Naive thymus-derived CD8-positive, alpha-beta T cell (primary cell): ENCODE data around the gene VEGFC. TPM values are rescaled to one million over a fixed set of nuclear protein-coding genes. Genes with fewer than 3 reads are reported as not detected.

Experiments used
- ATAC-seq, 2 donors: fragments of 150-1000 bp; cut with Tn5 transposase in 1 of 2; sonication (Bioruptor Pico), chemical (Tn5 transposase) in 1 of 2; 1 replicate in 1 of 2; 2 replicates in 1 of 2; pipeline ENCODE4 v1.10.0; 2021; ENCODE audit warnings: mild to moderate bottlenecking in 2 of 2, moderate library complexity in 2 of 2
- POLR2A ChIA-PET: fragments of 350-600 bp; sonication (Branson Sonifier 250); formaldehyde crosslinking; loops from one replicate; lab custom pipeline; 2021; ENCODE audit warnings: antibody characterized with exemption; lab: Charles Lee
- DNase-seq, 10 donors: peaks; one replicate each; pipeline versions ENCODE4 v3.0.0 to v3.0.0-alpha.2; 2020 to 2022
- H3K27ac Mint-ChIP-seq, 10 donors: one replicate each; pipeline ENCODE4 v1.8.0; 2020 to 2022; ENCODE audit warnings: mild to moderate bottlenecking in 10 of 10, mixed read lengths in 10 of 10, moderate library complexity in 4 of 10, inconsistent platforms in 1 of 10
- H3K27me3 Mint-ChIP-seq, 5 donors: one replicate each; pipeline ENCODE4 v1.8.0; 2021 to 2022; ENCODE audit warnings: mixed read lengths in 5 of 5
- H3K36me3 Mint-ChIP-seq, 3 donors: one replicate each; pipeline ENCODE4 v1.8.0; 2020 to 2022; ENCODE audit warnings: mixed read lengths in 3 of 3, mild to moderate bottlenecking in 2 of 3, inconsistent platforms in 1 of 3
- H3K4me1 Mint-ChIP-seq, 4 donors: one replicate each; pipeline ENCODE4 v1.8.0; 2021 to 2022; ENCODE audit warnings: mixed read lengths in 4 of 4
- H3K4me3 Mint-ChIP-seq, 10 donors: one replicate each; pipeline ENCODE4 v1.8.0; 2020 to 2022; ENCODE audit warnings: mild to moderate bottlenecking in 10 of 10, mixed read lengths in 10 of 10, moderate library complexity in 6 of 10, inconsistent platforms in 1 of 10
- H3K9me3 Mint-ChIP-seq, 9 donors: one replicate each; pipeline ENCODE4 v1.8.0; 2020 to 2022; ENCODE audit warnings: mixed read lengths in 9 of 9, mild to moderate bottlenecking in 3 of 9, inconsistent platforms in 1 of 9, moderate library complexity in 1 of 9
- polyA plus RNA-seq, 3 donors: library from polyadenylated mRNA; unstranded; fragments of 300-500 nt; fragmentation: Illumina TruSeq; gene quantifications; one replicate each; pipeline ENCODE4 v1.2.3, GENCODE V29; 2021
- total RNA-seq, 8 experiments: library from RNA in 2 of 8; stranded (reverse) in 2 of 8; gene quantifications; one replicate each; pipeline ENCODE4 v1.2.3 and lab custom pipeline; 2021 to 2026

Gene VEGFC
- total and polyA plus RNA-seq, 5 experiments from 2014 or later, result not detected

- Mint-ChIP-seq H3K27ac (no peak overlapping the region), H3K27me3 (no peaks in the 10 kb centered on the region), H3K4me3 (no peak overlapping the region), H3K9me3 (peaks cover 0 to 5% (median 0%) of the 10 kb centered on the region in 9 donors), H3K36me3 (no peaks in the 10 kb centered on the region), H3K4me1 (no peaks in the 10 kb centered on the region)
- POLR2A ChIA-PET, result no interaction called here
- DNase-seq (no peak), ATAC-seq (no peak)
Measured at GRCh38 chr4:176817204-176817603, 24.5 kb upstream of the VEGFC start.

DNA sequence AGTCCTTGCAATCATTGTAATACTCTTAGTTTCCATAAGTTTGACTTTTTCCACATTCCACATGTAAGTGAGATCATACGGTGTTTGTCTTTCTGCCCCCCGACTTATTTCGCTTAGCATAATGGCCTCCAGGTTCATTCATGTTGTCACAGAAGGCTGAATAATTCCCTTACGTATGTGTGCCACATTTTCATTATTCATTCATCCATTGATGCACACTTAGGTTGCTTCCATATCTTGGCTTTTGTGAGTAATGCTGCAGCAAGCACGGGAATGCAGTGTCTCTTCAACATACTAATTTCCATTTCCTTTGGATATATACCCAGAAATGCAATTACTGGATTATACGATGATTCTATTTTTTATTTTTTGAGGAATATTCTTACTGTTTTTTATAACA lies 22.0 kb upstream of the VEGFC start:
- ATAC-seq (no peak), DNase-seq (no peak)
- Mint-ChIP-seq H3K4me3 (no peak overlapping the region), H3K9me3 (peaks cover 0 to 7% (median 0%) of the 10 kb centered on the region in 9 donors), H3K36me3 (no peaks in the 10 kb centered on the region), H3K4me1 (no peaks in the 10 kb centered on the region), H3K27ac (no peak overlapping the region), H3K27me3 (no peaks in the 10 kb centered on the region)
- POLR2A ChIA-PET, result no interaction called here

GRCh38 chr4:176810481-176811249 lies 17.9 kb upstream of the VEGFC start:
- DNase-seq (no peak), ATAC-seq (no peak)
- H3K27me3 Mint-ChIP-seq, result peaks cover 0 to 6% (median 0%) of the 10 kb centered on the region in 5 donors
- H3K4me1 Mint-ChIP-seq, result no peaks in the 10 kb centered on the region
- no peak overlapping the region for H3K4me3 Mint-ChIP-seq
- H3K36me3 Mint-ChIP-seq, result peaks cover 0 to 10% (median 0%) of the 10 kb centered on the region in 3 donors
- no peak overlapping the region for H3K27ac Mint-ChIP-seq
- POLR2A ChIA-PET, result no interaction called here
- H3K9me3 Mint-ChIP-seq, result peaks cover 6 to 31% (median 12%) of the 10 kb centered on the region in 9 donors

- H3K4me3 Mint-ChIP-seq, result no peak overlapping the region
- DNase-seq (no peak), ATAC-seq (no peak)
- peaks cover 0 to 10% (median 0%) of the 10 kb centered on the region in 3 donors for H3K36me3 Mint-ChIP-seq
- H3K27me3 Mint-ChIP-seq, result peaks cover 0 to 6% (median 0%) of the 10 kb centered on the region in 5 donors
- POLR2A ChIA-PET, result no interaction called here
- peaks cover 6 to 32% (median 11%) of the 10 kb centered on the region in 9 donors for H3K9me3 Mint-ChIP-seq
- no peak overlapping the region for H3K27ac Mint-ChIP-seq
- H3K4me1 Mint-ChIP-seq, result no peaks in the 10 kb centered on the region
Measured at GRCh38 chr4:176806778-176807375, 14.2 kb upstream of the VEGFC start.

DNA sequence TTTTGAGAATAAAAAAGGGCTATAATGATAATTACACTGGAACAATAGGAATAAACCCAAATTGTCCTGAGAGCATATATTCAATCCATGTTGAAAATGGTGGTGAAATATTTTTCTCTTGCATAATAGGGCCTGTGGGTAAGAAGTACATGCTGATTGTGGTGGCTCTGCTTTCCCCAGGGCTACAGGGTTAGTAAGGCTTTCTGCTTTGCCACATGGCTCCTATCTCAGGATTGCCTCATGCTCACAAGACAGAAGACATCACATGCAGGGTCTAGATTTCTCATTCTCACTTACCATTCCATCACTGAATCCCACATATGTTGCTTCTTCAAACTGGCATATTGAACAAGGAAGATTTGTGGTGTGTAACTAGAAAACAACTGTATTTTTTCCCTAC lies 12.4 kb upstream of the VEGFC start:
- Mint-ChIP-seq H3K4me3 (no peak overlapping the region), H3K4me1 (no peaks in the 10 kb centered on the region), H3K27ac (no peak overlapping the region), H3K36me3 (peaks cover 0 to 10% (median 0%) of the 10 kb centered on the region in 3 donors), H3K27me3 (peaks cover 0 to 6% (median 0%) of the 10 kb centered on the region in 5 donors), H3K9me3 (peaks cover 0 to 32% (median 14%) of the 10 kb centered on the region in 9 donors)
- DNase-seq, result no peak
- POLR2A ChIA-PET, result no interaction called here
- no peak for ATAC-seq

GRCh38 chr4:176800891-176801534 lies 8.3 kb upstream of the VEGFC start:
- H3K27me3 Mint-ChIP-seq, result peaks cover 0 to 4% (median 3%) of the 10 kb centered on the region in 5 donors
- ATAC-seq, result no peak
- H3K4me1 Mint-ChIP-seq, result no peaks in the 10 kb centered on the region
- no peak overlapping the region for H3K4me3 Mint-ChIP-seq
- H3K36me3 Mint-ChIP-seq, result peaks cover 0 to under 1% (median 0%) of the 10 kb centered on the region in 3 donors
- no peak overlapping the region for H3K27ac Mint-ChIP-seq
- H3K9me3 Mint-ChIP-seq, result peaks cover 0 to 12% (median 4%) of the 10 kb centered on the region in 9 donors
- POLR2A ChIA-PET, result no interaction called here
- no peak for DNase-seq

DNA sequence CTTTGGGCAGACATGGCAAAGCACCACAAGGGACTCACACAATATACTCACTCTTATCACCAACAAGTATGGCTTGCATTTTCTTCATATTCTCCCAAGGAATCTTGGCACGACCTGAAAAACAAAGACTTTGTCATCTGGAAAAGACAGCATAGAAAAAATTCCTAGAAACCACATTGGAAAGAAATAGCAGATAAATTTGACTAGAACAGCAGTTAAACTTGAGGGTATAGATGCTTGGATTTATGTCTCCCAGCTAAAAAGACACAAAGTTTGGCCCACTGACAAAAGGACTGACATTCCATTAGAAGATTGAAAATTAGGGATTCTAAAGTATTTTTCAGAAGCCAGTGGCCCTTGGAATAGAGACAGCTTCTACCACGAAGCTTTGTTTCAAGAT lies 6.9 kb upstream of the VEGFC start:
- Mint-ChIP-seq H3K4me1 (no peaks in the 10 kb centered on the region), H3K4me3 (no peak overlapping the region)

GRCh38 chr4:176798540-176798939 lies 5.8 kb upstream of the VEGFC start:
- Mint-ChIP-seq H3K27me3 (peaks cover 17 to 25% (median 19%) of the 10 kb centered on the region in 5 donors), H3K4me3 (no peak overlapping the region), H3K9me3 (peaks cover 0 to 14% (median 3%) of the 10 kb centered on the region in 9 donors), H3K4me1 (peaks cover 0 to 1% (median 0%) of the 10 kb centered on the region in 4 donors), H3K27ac (no peak overlapping the region), H3K36me3 (no peaks in the 10 kb centered on the region)
- no peak for DNase-seq
- ATAC-seq, result no peak
- POLR2A ChIA-PET, result no interaction called here

More for the DNA sequence above, 6.9 kb upstream of the VEGFC start:
- DNase-seq (no peak), ATAC-seq (no peak)
- H3K9me3 Mint-ChIP-seq, result peaks cover 0 to 14% (median 2%) of the 10 kb centered on the region in 9 donors
- no peaks in the 10 kb centered on the region for H3K36me3 Mint-ChIP-seq
- peaks cover 6 to 13% (median 10%) of the 10 kb centered on the region in 5 donors for H3K27me3 Mint-ChIP-seq
- POLR2A ChIA-PET, result no interaction called here
- no peak overlapping the region for H3K27ac Mint-ChIP-seq

GRCh38 chr4:176795441-176795840 lies 2.7 kb upstream of the VEGFC start:
- Mint-ChIP-seq H3K4me3 (no peak overlapping the region), H3K36me3 (peaks cover 0 to 4% (median 0%) of the 10 kb centered on the region in 3 donors), H3K27me3 (peaks cover 28 to 48% (median 37%) of the 10 kb centered on the region in 5 donors), H3K4me1 (peaks cover 0 to 14% (median 4%) of the 10 kb centered on the region in 4 donors), H3K9me3 (peaks cover 0 to 12% (median 3%) of the 10 kb centered on the region in 9 donors), H3K27ac (no peak overlapping the region)
- no peak for DNase-seq
- ATAC-seq, result no peak
- POLR2A ChIA-PET, result no interaction called here

- Mint-ChIP-seq H3K27me3 (peaks cover 33 to 56% (median 43%) of the 10 kb centered on the region in 5 donors), H3K36me3 (peaks cover 0 to 4% (median 0%) of the 10 kb centered on the region in 3 donors), H3K4me3 (no peak overlapping the region), H3K4me1 (peaks cover 0 to 14% (median 4%) of the 10 kb centered on the region in 4 donors), H3K27ac (no peak overlapping the region), H3K9me3 (peaks cover 0 to 12% (median 3%) of the 10 kb centered on the region in 9 donors)
- ATAC-seq (no peak), DNase-seq (no peak)
- POLR2A ChIA-PET, result no interaction called here
Measured at GRCh38 chr4:176794651-176795050, 1.9 kb upstream of the VEGFC start.

DNA sequence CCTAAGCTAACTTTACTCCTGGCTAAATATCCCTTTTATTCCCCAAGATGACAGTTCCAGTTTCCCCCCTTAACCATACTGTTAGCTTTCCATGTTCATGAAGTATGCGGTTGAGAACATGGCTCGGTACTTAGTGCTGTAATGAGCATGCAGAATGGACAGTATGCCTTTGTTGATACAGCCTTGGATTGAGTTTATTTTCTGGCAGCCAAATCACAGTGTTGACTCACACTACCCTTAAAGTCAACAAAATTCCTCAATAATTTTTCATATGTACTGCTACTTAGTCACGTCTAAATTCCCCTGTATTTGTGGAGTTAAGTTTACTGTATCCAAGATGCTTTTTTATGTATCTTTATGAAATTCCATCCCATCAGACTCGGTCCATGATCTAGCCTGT lies 1.4 kb upstream of the VEGFC start:
- no peak overlapping the region for H3K27ac Mint-ChIP-seq
- DNase-seq (no peak), ATAC-seq (no peak)
- H3K27me3 Mint-ChIP-seq, result peaks cover 34 to 58% (median 47%) of the 10 kb centered on the region in 5 donors
- H3K36me3 Mint-ChIP-seq, result peaks cover 0 to 4% (median 0%) of the 10 kb centered on the region in 3 donors
- peak overlapping the region in 1 of 10 donors; percentile 24 for H3K4me3 Mint-ChIP-seq
- peaks cover 0 to 14% (median 4%) of the 10 kb centered on the region in 4 donors for H3K4me1 Mint-ChIP-seq
- peaks cover 0 to 11% (median 3%) of the 10 kb centered on the region in 9 donors for H3K9me3 Mint-ChIP-seq
- POLR2A ChIA-PET, result no interaction called here

DNA sequence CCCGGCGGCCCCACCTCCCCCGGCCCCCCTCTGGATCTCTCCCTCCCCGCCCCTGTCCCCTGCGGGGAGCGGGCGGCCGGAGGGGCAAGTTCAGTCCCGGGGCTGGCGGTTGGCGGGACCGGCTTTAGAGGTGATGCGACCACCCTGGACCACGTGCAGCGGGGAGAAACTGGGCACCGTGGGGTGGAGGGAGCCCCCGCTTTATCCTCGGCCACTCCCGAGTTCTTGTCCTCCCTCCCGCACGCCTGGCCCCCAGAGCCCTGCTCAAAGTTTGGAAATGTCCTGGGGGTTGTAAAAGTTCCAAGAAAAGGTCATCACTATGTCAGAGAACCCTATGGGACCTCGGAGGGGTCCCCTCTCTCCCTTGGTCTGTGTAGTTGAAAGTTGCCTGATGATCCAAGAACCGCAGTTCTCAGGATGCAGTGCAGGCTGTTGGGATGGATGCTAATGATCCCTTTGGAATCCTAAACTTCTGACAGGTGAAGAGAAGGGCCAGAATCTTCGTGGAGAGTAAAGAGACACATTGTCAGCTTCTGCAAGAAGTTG lies 411 bp upstream of the VEGFC start:
- Mint-ChIP-seq H3K27ac (no peak overlapping the region), H3K4me3 (peak overlapping the region in 8 of 10 donors; percentile 0 to 65 (median 54)), H3K9me3 (peaks cover 0 to 8% (median 2%) of the 10 kb centered on the region in 9 donors), H3K27me3 (peaks cover 34 to 58% (median 48%) of the 10 kb centered on the region in 5 donors), H3K4me1 (peaks cover 0 to 14% (median 4%) of the 10 kb centered on the region in 4 donors), H3K36me3 (peaks cover 0 to 4% (median 0%) of the 10 kb centered on the region in 3 donors)
- POLR2A ChIA-PET, result no interaction called here
- DNase-seq (no peak), ATAC-seq (no peak)
